DMS114 treated with DMSO at 0.1 percent for 48 hours (cell line): ENCODE measurements around the gene SLC66A2.
A peak's percentile ranks its signal among the peaks of the same experiment; 100 is the strongest.
"Not testable (repeated sequence)": the region's sequence is repeated elsewhere in the genome, so short reads cannot be mapped to it uniquely, and the experiment has no call there.

ENCODE experiments used
- DNase-seq: peaks from one replicate; lab custom pipeline; 2025; ENCODE audit not compliant: unreplicated experiment; lab: John Stamatoyannopoulos, UW

SLC66A2 gene

DNA sequence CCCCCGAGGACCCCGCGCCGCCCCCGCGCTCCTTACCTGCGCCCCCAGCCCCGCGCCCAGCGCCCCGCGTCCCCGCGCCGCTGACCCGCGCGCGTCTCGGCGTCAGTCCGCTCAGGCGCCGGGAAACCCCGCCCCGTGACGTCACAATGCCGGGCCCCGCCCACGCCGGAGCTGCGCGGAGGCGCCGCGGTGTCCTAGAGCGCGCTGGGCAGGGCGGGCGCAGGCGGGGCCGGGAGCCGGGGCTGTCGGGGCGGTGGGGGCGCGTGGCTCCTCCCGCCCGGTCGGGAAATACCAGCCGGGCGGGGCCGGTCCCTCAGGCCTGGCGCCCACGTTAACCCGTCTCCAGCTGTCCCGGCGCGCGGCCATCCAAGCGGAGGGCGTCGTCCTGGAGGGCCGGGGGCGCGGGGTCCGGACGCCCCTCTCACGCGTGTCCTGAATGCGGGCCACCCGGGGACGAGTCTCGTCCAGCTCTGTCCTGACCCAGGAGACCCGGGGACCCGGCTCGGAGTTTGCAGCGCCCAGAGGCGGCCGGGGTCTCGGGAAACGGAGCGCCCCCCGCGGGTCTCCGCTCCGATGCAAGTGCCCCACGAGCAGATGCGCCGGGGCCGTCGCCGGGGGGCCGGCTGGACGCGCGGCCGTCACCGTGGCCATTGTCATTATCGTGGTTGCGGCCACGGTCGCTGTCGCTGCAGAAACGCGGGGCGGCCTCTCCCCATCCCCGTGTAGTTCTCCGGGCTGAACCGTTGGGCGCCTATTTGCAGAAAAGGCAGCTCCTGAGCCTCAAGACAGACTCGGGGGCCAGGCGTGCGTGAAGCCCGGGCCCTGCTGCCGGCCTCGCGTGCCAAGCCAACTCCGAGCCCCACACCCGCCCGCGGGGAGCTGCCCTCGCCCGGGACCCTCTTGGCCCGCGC lies at the start of gene SLC66A2:
Gene SLC66A2 (minus strand): TSS at position 109 of the 911 bp plus-strand sequence. CDS start 727 bp downstream, outside the sequence.
- peak; percentile 9 for DNase-seq

DNA sequence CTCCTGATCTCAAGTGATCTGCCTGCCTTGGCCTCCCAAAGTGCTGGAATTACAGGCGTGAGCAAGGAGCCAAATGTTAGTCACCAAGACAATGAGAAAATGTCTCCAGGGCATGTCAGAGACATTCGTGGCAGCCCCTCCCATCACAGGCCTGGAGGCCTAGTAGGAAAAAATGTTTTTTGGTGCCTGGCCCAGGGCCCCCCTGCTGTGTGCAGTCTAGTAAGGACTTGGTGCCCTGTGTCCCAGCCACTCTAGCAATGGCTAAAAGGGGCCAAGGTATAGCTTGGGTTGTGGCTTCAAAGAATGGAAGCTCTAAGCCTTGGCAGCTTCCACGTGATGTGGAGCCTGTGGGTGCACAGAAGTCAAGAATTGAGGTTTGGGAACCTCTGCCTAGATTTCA lies 49.4 kb upstream of the SLC66A2 start:
- no peak for DNase-seq

DNA sequence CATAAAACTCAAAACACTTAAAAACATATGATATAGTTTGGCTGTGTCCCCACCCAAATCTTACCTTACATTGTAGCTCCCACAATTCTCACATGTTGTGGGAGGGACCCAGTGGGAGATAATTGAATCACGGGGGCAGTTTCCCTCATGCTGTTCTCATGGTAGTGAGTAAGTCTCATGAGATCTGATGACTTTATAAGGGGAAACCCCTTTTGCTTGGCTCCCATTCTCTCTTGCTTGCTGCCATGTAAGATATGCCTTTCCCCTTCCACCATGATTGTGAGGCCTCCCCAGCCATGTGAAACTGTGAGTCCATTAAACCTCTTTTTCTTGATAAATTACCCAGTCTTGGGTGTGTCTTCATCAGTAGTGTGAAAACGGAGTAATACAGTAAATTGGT lies 48.2 kb upstream of the SLC66A2 start:
- not testable (repeated sequence) for DNase-seq

DNA sequence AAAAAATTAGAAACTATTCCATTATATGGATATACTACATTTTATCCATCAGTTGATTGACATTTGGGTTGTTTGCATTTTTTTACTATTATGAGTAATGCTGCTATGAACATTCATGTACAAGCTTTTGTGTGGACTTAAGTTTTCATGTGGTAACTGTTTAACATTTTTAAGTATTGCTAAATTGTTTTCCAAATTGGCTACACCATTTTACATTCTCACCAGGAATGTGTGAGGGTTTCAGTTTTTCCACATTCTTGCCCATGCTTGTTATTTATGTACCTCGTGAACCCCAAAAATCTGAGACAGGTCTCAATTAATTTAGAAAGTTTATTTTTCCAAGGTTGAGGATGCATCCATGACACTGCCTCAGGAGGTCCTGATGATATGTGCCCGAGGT lies 40.0 kb upstream of the SLC66A2 start:
- no peak for DNase-seq

DNA sequence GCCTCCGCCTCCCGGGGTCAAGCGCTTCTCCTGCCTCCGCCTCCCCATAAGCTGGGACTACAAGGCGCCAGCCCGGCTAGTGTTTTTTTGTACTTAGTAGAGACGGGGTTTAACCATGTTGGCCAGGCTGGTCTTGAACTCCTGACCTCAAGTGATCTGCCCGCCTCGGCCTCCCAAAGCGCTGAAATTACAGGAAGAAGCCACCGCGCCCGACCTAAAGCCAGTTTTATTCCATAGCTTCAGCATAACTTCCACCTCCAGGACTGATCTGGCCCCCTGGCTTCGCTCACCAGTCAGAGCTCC lies 37.7 kb upstream of the SLC66A2 start:
- DNase-seq, result no peak

DNA sequence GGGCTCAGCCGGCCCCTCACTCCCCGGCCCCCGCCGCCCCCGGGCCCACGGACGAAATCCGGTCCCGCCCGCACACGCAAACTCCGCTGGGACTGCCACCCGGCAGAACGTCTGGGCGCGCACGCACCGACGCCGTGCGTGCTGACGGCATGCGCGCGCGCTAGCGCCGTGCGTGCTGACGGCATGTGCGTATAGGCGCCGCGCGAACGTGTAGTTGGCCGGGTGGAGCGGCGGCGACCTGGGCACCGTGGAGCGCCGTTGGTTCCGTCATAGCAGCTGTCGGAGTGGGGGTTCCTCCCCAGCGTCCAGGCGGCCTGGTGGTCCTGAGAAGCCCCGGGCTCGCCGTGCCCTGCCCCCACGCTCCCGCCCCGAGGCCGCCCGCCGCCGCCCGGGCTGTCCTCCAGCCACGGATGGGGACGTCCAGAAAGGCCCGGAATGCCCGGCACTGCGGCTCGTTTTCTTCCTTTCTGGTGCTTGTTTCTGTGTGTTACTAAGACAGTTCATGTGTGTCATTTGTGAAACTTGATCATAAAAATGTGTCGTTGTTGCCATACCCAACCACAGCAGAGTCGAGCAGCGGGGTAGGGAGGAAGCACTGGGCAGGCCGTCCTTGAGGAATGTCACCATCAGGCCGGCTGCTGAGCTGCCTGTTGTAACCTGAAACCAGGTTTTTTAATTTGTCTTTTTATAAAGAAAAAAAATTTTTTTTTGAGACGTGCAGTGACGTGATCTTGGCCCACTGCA lies 37.2 kb upstream of the SLC66A2 start, which contains the start of gene TXNL4A:
Gene TXNL4A (minus strand): TSS at position 113 of the 744 bp plus-strand sequence. CDS start 171 bp downstream, outside the sequence.
- peak; percentile 43 for DNase-seq

DNA sequence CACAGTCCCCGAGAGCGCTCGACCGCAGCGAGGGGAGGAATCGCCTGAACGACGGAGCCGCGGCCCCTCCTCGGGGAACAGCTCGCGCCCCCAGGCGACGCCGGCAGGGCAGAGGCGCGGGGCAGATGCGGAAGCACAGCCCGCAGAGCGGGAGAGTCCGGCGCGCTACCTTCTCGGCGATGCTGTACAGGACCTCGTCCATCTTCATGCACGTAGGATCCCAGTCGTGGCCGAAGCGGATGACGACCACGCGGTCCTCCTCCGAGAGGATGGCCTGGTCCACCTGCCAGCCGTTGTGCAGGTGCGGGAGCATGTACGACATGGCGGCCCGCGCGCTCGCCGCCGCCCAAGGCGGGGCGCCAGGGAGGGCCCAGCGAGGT lies 36.6 kb upstream of the SLC66A2 start:
- DNase-seq, result no peak

DNA sequence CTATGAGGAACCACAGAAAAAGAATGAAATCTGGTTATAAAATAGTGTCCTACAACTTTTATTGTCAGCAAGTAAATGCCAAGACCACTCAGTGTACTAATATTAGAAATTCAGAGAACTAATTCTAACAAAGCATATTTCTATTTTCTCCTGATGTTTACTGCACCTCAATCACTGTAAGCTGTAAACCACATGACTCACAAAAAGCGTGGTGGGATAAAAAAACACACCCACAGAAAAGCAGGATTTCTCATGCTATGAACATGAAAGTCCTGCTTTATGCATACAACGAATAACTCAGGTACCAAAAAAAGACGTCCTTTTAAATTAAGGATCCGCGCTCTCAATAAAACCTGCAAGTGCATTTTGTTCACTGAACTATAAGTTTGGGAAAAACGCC lies 36.1 kb upstream of the SLC66A2 start:
- DNase-seq, result no peak

DNA sequence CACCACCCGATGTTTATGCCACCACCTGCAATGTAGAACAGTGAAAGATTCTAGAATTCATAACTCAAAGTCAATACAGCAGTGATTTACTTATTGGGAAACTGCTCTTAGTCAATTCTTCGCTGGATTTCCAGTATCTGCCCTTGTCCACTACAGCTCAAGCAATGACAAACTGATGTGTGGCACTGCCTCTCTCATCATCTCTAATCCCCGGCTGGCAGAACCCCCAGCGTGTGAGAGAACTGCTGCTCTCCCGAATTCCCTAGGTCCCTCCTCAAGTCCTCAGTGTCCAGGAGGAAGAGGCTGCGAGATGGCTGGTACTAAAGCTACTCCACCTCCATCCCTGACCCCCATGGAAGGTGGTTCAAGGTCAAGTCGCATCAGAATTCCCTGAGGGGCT lies 35.3 kb upstream of the SLC66A2 start:
- no peak for DNase-seq

DNA sequence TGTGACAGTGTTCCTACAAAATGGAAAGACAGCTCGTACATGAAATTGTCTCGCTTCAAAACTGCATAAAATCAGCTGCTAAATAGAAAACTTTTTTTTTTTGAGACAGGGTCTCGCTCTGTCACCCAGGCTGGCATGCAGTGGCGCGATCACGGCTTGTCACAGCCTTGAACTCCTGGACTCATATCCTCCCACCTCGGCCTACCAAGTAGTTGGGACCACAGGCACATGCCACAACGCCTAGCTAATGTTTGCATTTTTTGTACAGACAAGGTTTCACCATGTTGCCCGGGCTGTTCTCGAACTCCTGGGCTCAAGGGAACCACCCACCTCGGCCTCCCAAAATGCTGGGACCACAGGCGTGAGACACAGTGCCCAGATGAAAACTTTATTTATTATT lies 33.7 kb upstream of the SLC66A2 start:
- DNase-seq, result no peak

DNA sequence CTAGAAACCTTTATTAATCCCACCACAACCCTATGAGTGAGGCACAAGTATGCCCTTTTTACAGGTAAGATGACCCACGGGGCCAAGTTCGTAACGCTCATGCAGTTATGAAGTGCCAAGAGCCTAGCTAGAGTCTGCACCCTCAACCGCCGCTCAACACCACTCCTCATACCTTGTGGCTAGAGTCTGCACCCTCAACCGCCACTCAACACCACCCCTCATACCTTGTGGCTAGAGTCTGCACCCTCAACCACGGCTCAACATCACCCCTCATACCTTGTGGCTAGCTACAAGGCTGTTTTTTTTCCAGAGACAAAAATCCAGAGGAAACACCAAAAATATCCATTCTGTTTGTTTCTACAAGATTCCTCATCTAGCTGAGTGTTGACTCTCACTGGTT lies 32.3 kb upstream of the SLC66A2 start:
- DNase-seq, result no peak

DNA sequence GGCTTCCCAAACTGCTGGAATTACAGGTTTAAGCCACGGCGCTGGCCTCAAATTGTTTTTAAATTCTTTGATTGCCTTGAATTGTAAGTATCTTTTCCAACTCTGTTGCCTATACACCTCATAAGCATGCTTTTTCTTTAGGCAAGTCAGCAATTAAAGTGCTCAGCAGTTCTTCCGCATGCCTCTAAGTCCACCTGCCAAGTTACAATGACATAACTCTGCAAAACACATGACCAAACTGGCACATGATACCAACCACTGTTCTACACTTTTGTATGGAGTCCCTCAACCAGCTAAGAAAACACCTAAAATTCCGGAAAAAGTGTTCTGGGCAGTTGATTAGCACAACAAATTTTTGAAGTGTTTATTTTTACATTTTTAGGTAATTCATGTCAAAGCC lies 31.8 kb upstream of the SLC66A2 start:
- no peak for DNase-seq

DNA sequence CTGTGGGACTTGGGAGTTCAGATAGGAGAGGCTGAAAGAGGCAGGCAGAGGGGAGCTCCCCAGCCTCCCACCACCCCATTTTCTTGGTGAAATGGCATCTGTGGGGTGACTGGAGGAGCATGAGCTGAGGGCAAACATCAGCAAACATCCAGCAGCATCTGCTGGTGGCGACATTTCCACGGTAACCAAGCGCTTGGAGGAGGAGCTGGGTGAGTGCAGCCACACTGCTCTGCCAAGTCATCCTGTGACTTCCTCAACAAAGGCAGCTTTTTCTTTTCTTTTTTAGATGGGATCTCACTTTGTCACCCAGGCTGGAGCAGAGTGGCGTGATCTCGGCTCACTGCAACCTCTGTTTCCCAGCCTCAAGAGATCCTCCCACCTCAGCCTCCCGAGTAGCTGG lies 31.3 kb upstream of the SLC66A2 start:
- DNase-seq, result no peak

DNA sequence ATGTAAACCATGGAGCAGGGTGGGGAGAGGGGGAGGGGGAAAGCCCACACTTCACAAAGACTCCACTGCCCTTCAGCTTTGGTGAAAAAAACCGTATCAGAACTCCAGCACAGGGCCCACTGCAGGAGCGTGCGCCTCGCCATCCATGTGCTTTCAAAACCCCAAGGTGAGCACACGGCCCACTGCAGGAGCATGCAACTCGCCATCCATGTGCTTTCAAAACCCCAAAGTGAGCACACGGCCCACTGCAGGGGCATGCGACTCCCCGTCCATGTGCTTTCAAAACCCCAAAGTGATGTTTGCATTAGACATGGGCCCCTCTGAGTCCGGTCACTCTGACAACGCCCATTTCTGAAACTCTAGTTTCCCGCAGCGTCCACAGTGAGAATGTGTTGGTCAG lies 29.1 kb upstream of the SLC66A2 start:
- no peak for DNase-seq

DNA sequence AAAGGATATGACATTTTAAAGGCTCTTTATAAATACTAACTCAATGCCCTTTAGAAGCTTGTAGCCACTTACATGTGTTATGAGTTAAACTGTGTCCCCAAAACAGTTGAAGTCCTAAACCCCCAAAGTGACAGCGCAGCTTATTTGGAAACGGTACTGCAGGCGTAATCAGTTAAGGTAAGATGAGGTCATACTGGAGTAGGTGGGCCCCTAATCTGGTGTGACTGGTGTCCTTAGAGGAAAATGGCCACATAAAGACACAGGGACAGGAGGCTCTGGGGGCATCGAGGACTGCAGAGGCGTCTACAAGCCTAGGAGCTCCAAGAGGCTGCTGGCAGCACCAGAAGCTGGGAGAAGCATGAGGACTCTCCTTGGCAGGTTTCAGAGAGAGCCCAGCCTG lies 28.4 kb upstream of the SLC66A2 start:
- DNase-seq, result no peak

DNA sequence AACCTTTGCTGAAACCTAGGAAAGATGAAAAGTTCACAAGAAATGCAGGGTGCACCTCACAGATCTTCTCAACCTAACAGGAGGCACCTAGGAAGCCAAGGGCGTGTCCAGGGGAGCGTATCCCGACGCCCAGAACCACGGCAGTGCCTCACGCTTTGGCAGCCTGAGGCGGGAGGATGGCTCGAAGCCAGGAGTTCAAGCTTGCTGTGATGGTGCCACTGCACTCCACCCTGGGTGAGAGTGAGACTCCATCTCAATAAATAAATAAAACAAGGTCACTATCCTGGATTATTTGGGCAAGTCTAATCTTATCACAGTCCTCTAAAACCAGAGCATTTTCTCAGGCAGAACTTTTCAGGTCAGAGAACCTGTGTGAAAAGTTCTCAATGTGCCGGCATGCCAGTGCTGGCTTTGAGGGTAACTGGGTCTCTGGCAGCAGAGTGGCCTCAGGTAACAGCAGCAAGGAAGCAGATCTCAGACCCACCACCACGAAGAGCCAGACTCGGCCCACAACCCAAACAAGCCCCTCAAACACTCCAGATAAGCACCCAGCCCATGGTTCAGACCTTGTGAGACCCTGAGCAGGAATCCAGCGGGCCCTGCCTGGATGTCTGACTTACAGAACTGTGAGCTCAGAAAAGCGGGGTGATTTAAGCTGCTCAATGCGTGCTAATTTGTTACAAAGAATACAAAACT lies 24.7 kb upstream of the SLC66A2 start:
- DNase-seq, result no peak

DNA sequence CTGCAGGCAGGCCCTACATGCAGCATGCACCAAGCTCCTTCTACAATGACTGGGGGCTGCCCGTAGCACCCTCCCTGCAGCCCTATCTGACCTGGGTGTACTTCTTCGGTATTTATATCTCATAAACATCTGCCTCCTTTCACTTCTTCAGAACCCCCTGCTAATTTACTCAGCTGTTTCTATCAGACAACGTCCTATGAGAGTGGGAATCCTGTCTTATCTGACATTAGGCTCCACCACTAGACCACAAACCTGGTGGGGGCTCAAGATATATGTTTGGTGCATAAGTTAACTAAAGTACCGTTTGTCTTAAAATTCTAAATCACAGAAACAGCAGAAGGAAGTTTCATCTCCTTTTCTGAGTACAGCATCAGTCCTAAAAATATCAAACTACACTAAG lies 23.6 kb upstream of the SLC66A2 start:
- no peak for DNase-seq

DNA sequence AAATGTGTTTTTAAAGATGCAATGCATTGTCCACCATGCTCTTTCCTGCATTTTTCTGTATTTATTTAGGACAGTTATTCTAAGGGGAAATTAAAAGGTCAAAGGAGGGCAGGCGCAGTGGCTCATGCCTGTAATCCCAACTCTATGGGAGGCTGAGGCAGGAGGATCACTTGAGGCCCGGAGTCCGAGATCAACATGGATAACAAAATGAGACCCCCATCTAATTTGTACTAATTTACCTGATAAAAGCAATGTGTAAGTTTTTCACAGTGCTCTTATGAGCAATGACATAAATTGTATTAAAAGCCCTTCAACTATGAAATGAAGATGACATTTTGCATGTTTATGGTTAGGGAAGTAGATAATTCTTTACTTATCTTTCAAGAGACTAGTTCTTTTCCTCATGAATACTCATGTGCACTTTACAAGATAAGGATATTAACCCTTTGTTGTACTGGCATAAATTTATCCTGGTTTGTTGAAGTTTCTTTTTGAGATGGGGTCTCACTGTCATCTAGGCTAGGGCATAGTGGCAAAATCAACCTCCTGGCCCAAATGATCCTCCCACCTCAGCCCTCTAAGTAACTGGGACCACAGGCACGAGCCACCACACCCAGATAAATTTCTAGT lies 22.7 kb upstream of the SLC66A2 start:
- no peak for DNase-seq

DNA sequence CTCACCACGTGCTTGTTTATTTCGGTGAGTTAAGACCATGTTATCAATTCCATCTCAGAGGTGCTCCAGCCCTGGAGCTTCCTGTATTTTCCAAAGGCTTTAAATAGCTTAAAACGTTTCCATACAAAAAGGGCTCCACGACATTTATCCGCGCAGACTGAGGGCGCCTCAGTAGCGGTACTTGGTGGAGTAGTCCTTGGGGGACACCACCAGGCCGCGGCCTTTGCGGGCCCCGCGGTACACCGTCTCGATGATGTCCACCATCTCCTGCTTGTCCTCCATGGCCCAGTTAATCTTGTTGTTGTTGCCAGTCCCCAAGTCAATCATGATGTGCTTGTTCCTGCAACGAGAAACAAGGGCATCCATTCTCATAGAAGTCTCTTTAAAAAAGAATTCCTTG lies 22.1 kb upstream of the SLC66A2 start:
- DNase-seq, result no peak

DNA sequence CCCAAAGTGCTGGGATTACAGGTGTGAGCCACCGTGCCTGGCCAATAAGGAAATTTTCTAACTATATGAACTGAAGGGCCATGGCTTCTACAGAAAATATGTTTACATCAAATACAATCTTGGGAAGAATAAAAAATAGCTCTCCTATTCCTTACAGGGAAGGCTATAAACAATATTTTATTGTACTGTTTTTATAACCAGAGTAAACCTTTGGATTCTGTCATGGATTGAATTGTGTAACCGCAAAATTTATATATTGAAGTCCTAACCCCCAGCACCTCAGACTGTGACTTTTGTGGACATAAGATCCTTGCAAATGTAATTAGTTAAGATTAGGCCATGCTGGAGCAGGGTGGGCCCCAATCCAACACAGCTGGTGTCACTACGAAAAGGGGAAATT lies 21.3 kb upstream of the SLC66A2 start:
- DNase-seq, result no peak

DNA sequence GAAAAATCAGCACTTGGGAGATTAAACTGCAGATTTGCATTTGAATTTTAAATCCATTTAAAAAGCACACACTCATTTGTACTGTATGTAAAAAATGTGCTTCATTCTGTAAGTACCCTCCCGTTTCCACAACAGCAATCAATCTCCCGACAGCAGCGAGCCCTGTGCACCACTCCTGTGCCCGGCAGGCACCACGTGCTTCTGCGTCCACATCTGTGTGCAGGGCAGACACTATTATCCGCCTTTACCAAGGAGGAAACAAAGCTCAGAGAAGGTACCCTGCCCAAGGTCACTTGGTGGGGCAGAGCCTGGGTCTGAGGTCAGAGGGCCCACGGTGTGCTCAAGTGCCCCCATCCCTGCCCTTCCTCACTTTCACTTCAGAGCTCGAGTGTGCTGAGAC lies 20.5 kb upstream of the SLC66A2 start:
- no peak for DNase-seq
